Measurements from ENCODE around the gene ERP44.
A peak's percentile ranks its signal among the peaks of the same experiment; 100 is the strongest.

Gene ERP44

GRCh38 chr9:99948896-99949295 lies 149.9 kb downstream of the ERP44 start:
- FAIRE-seq (peak; percentile 51), DNase-seq (ENCODE audit: low spot score) (no peak)

- FAIRE-seq (peak; percentile 17), DNase-seq (ENCODE audit: low spot score) (no peak)
Measured at GRCh38 chr9:99948482-99948881, 150.3 kb downstream of the ERP44 start.

- no peak for FAIRE-seq
- no peak for DNase-seq (ENCODE audit: low spot score)
Measured at GRCh38 chr9:99947395-99947794, 151.4 kb downstream of the ERP44 start.

- DNase-seq (ENCODE audit: low spot score) (no peak), FAIRE-seq (no peak)
Measured at GRCh38 chr9:99936947-99937587, 161.7 kb downstream of the ERP44 start.

GRCh38 chr9:99931155-99931840 lies 167.5 kb downstream of the ERP44 start:
- DNase-seq (ENCODE audit: low spot score) (no peak), FAIRE-seq (no peak)

- peak; percentile 58 for FAIRE-seq
Measured at GRCh38 chr9:99929652-99930051, 169.1 kb downstream of the ERP44 start.

More at GRCh38 chr9:99929652-99930051, 169.1 kb downstream of the ERP44 start:
- DNase-seq (ENCODE audit: low spot score), result no peak
